Stimulated activated CD8-positive, alpha-beta memory T cell treated with anti-CD3 and anti-CD28 coated beads, Interleukin-12 subunit alpha, Interleukin-12 subunit beta, amount 100 ng/mL, for 24 hours (primary cell): ENCODE results near the gene SSPN.

Source experiments
- DNase-seq: peaks from one replicate; pipeline ENCODE4 v3.0.0-alpha.2; 2020; ENCODE audit errors: extremely low read depth

SSPN gene

DNA sequence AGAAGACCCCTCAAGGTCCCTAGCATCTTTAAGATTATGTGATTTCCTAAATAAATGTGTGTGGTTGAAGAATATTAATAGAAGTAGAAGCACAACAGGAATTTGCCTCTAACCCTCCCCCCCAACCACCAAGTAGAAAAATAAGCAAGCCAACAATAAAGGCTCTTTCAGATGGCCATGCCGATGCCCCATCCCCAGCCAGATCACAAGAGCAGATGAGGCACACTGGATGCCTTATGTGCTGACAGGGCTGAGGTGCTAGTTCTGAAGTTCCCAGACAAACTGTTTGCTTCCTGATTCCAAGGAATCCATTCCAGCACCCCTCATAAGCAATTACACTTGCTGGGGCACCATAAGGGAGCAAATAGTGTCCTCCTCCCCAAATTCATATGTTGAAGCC, 90.0 kb downstream of the SSPN start:
- no peak for DNase-seq

GRCh38 chr12:26286186-26286585, 90.8 kb downstream of the SSPN start:
- no peak for DNase-seq

DNA sequence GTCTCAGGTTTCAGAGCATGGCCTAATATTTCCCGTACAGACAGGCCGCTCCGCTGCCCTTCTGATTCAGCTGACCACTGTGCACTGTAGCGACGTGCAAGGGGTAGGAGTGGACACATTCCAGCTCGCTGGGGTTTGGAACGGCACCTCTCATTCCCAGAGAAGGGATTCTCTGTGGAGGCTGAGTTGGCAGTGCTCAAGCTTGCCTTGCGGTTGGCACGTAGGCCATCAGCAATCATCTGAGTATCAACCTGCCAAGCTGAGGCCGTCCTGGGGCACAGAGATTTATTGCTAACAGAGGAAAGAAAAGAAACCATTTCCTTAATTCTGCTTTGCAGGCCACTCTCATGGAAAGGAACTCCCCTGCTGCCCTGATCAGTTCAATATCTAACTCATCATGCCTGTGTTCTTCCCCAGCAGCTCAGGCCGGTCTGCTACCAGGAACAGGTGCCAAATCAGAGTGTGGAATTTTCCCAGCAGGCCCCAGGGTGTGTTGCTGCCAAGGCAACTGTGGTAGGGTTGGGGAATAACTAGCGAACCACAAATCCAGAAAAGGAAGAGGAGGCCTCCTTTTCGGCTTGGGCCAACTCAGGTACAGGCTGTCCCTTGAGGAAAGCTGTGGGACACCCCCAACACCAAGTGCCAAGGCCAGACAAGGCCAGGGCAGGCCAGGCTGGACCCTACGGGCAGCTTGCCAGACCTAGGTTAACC, 92.5 kb downstream of the SSPN start:
- no peak for DNase-seq

DNA sequence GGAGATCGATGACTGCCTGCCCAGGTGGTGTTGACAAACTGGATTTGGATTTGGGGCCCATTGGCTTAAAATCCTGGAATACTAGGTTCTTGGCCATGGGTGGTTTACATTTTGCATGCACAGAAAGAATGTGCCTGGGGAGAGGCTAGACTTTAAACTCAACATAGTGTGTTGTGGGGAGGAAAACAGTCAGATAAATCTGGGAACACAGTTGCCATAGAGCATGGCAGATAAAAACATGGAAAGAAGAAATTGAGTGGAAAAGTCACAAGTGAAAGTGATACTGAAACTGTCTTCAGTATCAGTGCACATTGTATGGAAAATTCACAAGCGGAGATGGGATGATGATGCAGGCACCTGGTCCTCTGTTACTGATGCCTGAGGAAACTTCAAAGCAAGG, 95.2 kb downstream of the SSPN start:
- no peak for DNase-seq

DNA sequence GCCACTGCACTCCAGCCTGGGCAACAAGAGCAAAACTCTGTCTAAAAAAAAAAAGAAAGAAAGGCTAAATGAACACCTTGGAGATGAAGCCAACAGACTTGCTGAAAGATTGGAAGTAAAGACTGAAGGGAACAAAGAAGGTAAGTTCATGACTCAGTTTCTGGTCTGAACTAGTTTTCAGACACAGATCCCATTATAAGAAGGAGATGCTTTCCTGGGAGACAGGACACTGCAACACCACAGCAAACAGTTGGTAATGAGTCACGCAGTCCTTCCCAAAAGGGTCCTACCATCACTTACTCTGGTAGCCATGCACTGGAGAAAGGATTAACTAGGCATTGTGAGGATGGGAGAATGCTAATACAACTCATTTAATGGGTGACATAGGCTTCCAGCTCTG, 97.2 kb downstream of the SSPN start:
- DNase-seq, result no peak

GRCh38 chr12:26293612-26294011, 98.2 kb downstream of the SSPN start:
- DNase-seq, result no peak

DNA sequence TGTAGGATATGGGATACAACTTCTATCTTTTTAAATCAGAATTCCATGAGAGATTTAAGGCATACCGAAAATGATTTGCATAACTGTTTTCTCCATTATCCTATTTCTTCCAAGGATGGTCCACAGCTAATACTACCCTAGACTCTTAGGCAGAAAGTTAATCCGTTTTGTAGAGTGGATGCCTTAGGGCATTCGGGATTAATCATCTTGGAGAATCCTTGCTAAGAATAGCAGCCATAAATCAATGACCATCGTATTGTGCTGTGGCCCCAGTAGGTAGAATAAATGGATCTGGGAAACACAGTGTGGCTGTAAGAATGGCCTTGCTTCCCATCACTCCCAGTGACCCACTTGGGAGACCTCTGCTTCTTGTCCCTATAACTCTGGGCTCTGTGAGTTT, 99.6 kb downstream of the SSPN start:
- no peak for DNase-seq

DNA sequence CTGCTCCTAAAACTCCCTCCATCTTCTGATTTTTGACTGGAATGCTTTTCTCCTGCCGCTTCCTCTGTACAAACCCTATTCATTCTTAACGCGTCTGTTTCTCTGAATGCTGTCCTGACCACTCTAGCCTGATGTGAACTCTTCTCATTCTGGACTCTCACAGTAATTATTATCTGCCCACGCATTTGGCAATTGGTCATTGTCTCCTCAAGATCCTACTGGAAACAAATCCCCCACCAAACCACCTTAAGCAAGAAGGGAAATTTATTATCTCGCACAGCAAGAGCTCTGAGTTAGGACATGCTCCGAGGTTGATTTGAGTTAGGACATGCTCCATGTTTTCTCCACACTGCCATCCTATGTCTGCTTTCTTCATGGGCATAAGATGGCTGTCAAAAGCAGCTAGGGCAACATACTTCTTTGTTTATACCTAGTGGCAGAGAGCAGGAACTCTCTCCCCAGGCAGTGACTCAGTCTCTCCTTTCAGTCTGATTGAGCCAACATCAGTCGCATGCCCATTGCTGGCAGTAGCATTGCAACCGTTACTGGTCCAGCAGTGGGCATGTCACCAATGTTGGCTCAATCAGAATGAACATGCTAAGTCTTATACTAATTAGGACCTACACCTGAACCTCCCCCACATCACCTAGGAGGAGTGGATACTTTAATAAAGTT, 102.2 kb downstream of the SSPN start:
- no peak for DNase-seq

DNA sequence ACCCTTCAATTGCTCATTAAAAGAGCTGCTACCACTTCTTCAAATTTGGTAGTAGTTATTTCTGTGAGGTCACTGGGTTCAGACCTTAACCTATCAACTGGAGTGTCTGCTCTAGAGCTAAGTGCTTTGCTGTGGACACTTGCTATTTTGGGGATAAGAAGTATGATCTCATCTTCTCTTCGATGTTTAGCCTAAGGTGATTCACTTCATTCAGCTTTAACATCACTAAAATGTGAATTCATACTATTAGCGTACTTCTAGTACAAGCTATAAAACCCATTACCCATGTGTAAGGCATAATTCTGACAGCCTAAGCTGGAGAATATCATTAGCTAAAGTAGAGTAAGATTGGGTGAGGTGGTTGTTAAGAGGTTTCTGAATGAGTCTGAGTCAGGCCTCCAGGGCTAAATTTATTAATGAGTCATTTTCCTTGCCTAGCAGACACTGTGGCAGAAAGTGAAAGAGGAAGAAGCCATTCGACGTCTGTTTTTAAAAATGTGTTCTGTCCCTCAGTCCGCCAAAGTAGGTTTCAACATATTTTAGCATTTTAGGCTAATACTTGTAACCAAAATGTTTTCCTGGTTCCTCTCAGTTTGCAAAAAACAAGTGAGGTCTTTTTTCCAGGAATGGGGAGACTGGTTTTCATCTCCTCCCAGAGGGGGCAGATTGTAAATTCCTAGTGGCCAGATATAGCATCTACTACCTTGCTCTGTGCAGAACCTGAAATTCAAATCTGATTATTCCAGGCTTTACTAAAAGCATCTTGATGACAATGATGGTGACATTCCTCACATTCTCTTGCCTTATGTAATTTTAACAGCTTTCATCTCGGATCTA, 103.6 kb downstream of the SSPN start:
- DNase-seq, result no peak

DNA sequence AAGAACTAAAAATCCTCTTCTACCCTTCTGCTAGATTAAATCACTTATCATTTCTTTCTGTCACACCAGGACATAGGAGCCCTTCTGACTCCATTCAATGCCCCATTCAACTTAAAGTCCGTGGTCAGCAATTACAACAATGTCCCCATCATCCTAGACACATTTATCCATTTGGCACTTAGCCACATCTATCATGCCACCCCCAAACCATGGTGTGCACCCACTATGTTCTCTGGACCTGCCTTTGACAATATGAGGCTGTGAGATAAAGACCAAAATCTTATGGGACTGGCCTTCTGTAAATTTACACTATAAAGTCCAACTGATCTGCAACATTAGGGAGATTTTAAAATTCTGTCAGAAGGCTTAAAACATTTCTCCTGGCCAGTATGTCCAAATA, 104.4 kb downstream of the SSPN start:
- no peak for DNase-seq
